ENCODE data around the gene PIK3AP1. TPM values are rescaled to one million over a fixed set of nuclear protein-coding genes. Genes with fewer than 3 reads are reported as not detected.

Gene PIK3AP1
- total and polyA plus RNA-seq, 2 of the 8 experiments (the other 6 are each of a cell fraction or from before 2014, with no cell fraction given), result 1.9 to 4.5 TPM

DNA sequence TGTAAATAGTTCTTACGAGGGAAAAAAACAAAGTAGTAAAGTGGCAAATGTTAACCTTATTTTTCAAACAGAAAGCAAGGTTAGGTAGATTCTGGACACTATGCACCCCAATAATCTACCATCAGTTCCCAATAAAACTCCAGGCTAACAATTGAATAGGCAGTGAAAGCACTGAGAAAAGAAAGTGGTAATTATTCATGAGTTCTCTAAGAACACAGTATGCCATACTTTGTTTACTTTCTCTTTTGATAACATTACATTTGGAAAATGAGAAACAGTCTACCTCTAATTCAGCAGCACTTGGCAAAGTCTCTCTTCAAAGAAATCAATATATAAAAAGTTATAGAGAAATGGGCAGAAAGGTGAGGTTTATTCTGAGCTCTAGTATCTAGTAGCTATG, 151.9 kb downstream of the PIK3AP1 start:
- Histone ChIP-seq H3K23me2 (ENCODE audit: low read depth, low read length) (no peaks in the 10 kb centered on the region), H3K36me3 (ENCODE audit: control insufficient read depth in 2 of 4, insufficient read depth in 4 of 4, low read length in 3 of 4) (peaks cover 0 to 10% (median 2%) of the 10 kb centered on the region in 4 experiments; a peak in 6 of 8 replicates), H3K56ac (replicated peaks; ENCODE audit: insufficient read length, low read depth, low read length) (no peak overlapping the region), H4K5ac (ENCODE audit: insufficient read length, low read depth, low read length) (no peak overlapping the region), H3K4me2 (ENCODE audit: insufficient read depth in 1 of 2, low read depth in 2 of 2, low read length in 2 of 2) (no peak overlapping the region), H2BK5ac (ENCODE audit: low read depth, low read length) (no peak overlapping the region), H4K20me1 (replicated peaks in 1 of 2; ENCODE audit: control insufficient read depth in 1 of 2, insufficient read depth in 2 of 2, low read length in 2 of 2) (peaks cover 0 to 6% of the 10 kb centered on the region in 2 experiments), H2BK120ac (replicated peaks; ENCODE audit: low read depth, low read length) (no peak overlapping the region), H3K79me1 (ENCODE audit: low read depth, low read length) (peaks cover 10% of the 10 kb centered on the region), H4K8ac (ENCODE audit: extremely low read depth, insufficient read depth, low read length) (no peak overlapping the region), H3K27me3 (replicated peaks in 1 of 4; ENCODE audit: control insufficient read depth in 3 of 4, extremely low read depth in 1 of 4, insufficient read depth in 3 of 4, low read length in 3 of 4) (no peaks in the 10 kb centered on the region), H3K79me2 (ENCODE audit: control insufficient read depth in 1 of 2, insufficient read depth in 2 of 2, low read length in 2 of 2) (peaks cover 0 to 84% of the 10 kb centered on the region in 2 experiments; a peak in 3 of 4 replicates), H2AK5ac (ENCODE audit: low read depth, low read length) (no peak overlapping the region), H3K18ac (ENCODE audit: extremely low read depth, low read length) (no peak overlapping the region), H2AFZ (ENCODE audit: low read length) (no peak overlapping the region), H3K23ac (ENCODE audit: insufficient read length) (no peak overlapping the region), H3K4me1 (replicated peaks in 1 of 4; ENCODE audit: control insufficient read depth in 3 of 4, insufficient read depth in 4 of 4, low read length in 3 of 4) (peaks cover 0 to 10% (median 5%) of the 10 kb centered on the region in 4 experiments; a peak in 4 of 7 replicates), H3K4ac (replicated peaks; ENCODE audit: insufficient read length, low read depth, low read length) (no peak overlapping the region), H3K27ac (ENCODE audit: low read depth, low read length) (no peak overlapping the region), H2BK12ac (ENCODE audit: low read depth, low read length) (no peak overlapping the region), H3K9ac (replicated peaks in 1 of 4; ENCODE audit: extremely low read depth in 1 of 4, low read depth in 3 of 4, low read length in 3 of 4) (no peak overlapping the region), H2BK15ac (ENCODE audit: low read length) (no peak overlapping the region), H3K14ac (ENCODE audit: insufficient read length) (no peak overlapping the region), H3K9me3 (ENCODE audit: insufficient read depth in 2 of 2, low read depth in 1 of 2, low read length in 1 of 2) (no peaks in the 10 kb centered on the region), H2BK20ac (ENCODE audit: low read length) (no peak overlapping the region), H3K4me3 (ENCODE audit: extremely low read depth in 1 of 4, insufficient read depth in 2 of 4, low read depth in 3 of 4, low read length in 4 of 4) (no peak overlapping the region), H4K91ac (replicated peaks; ENCODE audit: insufficient read length, low read length) (no peak overlapping the region)
- 70% methylated on average over 1 of the region's 1 CpG; no CpG with 5 or more reads in 1 of the 2 experiments for WGBS, 2 experiments (ENCODE audit: extremely low coverage in 1 of 2, insufficient coverage in 1 of 2, insufficient read length in 1 of 2, insufficient replicate concordance in 2 of 2, low coverage in 1 of 2, low lambda C conversion rate in 2 of 2, missing lambda C conversion rate in 1 of 2)
- TF ChIP-seq YY1 (IDR thresholded peaks at IDR 0.05; ENCODE audit: low read depth, low read length) (no peak), CBX8 (IDR thresholded peaks at IDR 0.05; ENCODE audit: borderline replicate concordance, low read depth, low read length) (no peak), CHD2 (IDR thresholded peaks at IDR 0.05; ENCODE audit: low read length) (no peak)
- TF ChIP-seq, protein P1, sequence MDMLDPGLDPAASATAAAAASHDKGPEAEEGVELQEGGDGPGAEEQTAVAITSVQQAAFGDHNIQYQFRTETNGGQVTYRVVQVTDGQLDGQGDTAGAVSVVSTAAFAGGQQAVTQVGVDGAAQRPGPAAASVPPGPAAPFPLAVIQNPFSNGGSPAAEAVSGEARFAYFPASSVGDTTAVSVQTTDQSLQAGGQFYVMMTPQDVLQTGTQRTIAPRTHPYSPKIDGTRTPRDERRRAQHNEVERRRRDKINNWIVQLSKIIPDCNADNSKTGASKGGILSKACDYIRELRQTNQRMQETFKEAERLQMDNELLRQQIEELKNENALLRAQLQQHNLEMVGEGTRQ (IDR thresholded peaks at IDR 0.05; ENCODE audit: low read length), result no peak
- FAIRE-seq (no peak), DNase-seq (ENCODE audit: low read depth in 1 of 2, low spot score in 2 of 2) (no peak)
- ChIA-PET POLR2A (ENCODE audit: partially characterized antibody) (no interaction called here), CTCF (ENCODE audit: partially characterized antibody) (interaction anchor here (3.9 kb wide), 1 partner anchor 12 kb away, joined by 18 read pairs; no protein-coding TSS in a partner anchor)

Data from H1 (cell line).